K562 (cell line): ENCODE measurements around the gene SGMS1. TPM values are rescaled to one million over a fixed set of nuclear protein-coding genes. Genes with fewer than 3 reads are reported as not detected.

ENCODE experiments used
- ATAC-seq: fragments of 200-7000 bp; cut with Tn5 transposase; 3 replicates; pipeline ENCODE4 v1.9.1; 2020; ENCODE audit warnings: moderate library complexity
- BruUV-seq: library from RNA; stranded (reverse); fragments of 400-500 nt; replicated peaks from 2 replicates; lab custom pipeline; 2021; lab: Mats Ljungman, UMichigan
- CTCF ChIA-PET: fragments of 300-600 bp; formaldehyde crosslinking; extraction: SDS; loops from one replicate; lab custom pipeline; 2021; ENCODE audit warnings: low intra/inter-chr PET ratio; lab: Yijun Ruan, JAX
- POLR2A ChIA-PET: fragments of 300-600, 350-650 bp; sonication (Branson Sonifier 250); formaldehyde crosslinking; extraction: SDS; loops from one replicate; lab custom pipeline; 2021; ENCODE audit warnings: antibody characterized with exemption, inconsistent platforms; lab: Yijun Ruan, JAX
- DNase-seq, 4 experiments: peaks; one replicate each; pipeline versions ENCODE4 v3.0.0 to v3.0.0-alpha.2; 2011 to 2018; ENCODE audit warnings: low spot score in 3 of 4, mixed read lengths in 3 of 4; ENCODE audit errors: extremely low read depth in 1 of 4
- FAIRE-seq: peaks from 2 replicates; lab custom pipeline; 2011; peaks lifted over from hg19 to GRCh38; lab: Jason Lieb, UNC
- H2AFZ ChIP-seq: 2 replicates; pipeline ENCODE4 v1.6.0; 2011; ENCODE audit warnings: low read depth, low read length, control low read depth, inconsistent platforms
- H3K27ac ChIP-seq: fragments of 200-600 bp; 3 replicates; pipeline ENCODE4 v1.8.0; 2011; ENCODE audit warnings: low read depth, mild to moderate bottlenecking, control low read depth, inconsistent platforms, low read length, moderate library complexity, mixed read lengths; ENCODE audit errors: extremely low read depth
- H3K27me3 ChIP-seq, 2 experiments: fragments of 300-600 bp in 1 of 2; 2 replicates in 1 of 2; 3 replicates in 1 of 2; pipeline versions ENCODE4 v1.6.0 to v1.8.0; 2011; ENCODE audit warnings: inconsistent platforms in 2 of 2, low read length in 2 of 2, mild to moderate bottlenecking in 1 of 2, mixed read lengths in 1 of 2, moderate library complexity in 1 of 2; ENCODE audit not compliant: control insufficient read depth in 2 of 2, insufficient read depth in 2 of 2
- H3K36me3 ChIP-seq: fragments of 300-600 bp; 3 replicates; pipeline ENCODE4 v1.8.0; 2011; ENCODE audit warnings: mild to moderate bottlenecking, low read length, inconsistent platforms; ENCODE audit not compliant: control insufficient read depth, insufficient read depth
- H3K4me1 ChIP-seq, 2 experiments: fragments of 200-600 bp in 1 of 2; replicated peaks in 1 of 2; 2 replicates in 1 of 2; 3 replicates in 1 of 2; pipeline versions ENCODE4 v1.5.1 to v1.8.0; 2011; ENCODE audit warnings: inconsistent platforms in 2 of 2, low read length in 2 of 2, mild to moderate bottlenecking in 1 of 2, mixed read lengths in 1 of 2, moderate library complexity in 1 of 2; ENCODE audit not compliant: control insufficient read depth in 2 of 2, insufficient read depth in 2 of 2
- H3K4me2 ChIP-seq: 2 replicates; pipeline ENCODE4 v1.6.1; 2011; ENCODE audit warnings: low read length, control low read depth, inconsistent platforms, mixed read lengths; ENCODE audit not compliant: insufficient read depth
- H3K4me3 ChIP-seq: fragments of 200-600 bp; sonication (generic), shearing (Covaris generic); 2 replicates; pipeline ENCODE4 v1.5.1; 2016; ENCODE audit warnings: control low read depth, inconsistent platforms
- H3K79me2 ChIP-seq: fragments of 200-600 bp; 3 replicates; pipeline ENCODE4 v1.8.0; 2011; ENCODE audit warnings: low read length, inconsistent platforms; ENCODE audit not compliant: control insufficient read depth, insufficient read depth
- H3K9ac ChIP-seq, 2 experiments: 2 replicates each; pipeline versions ENCODE4 v1.6.0 to v1.6.1; 2011; ENCODE audit warnings: low read depth in 2 of 2, low read length in 2 of 2, control low read depth in 1 of 2, inconsistent platforms in 1 of 2, mild to moderate bottlenecking in 1 of 2, mixed read lengths in 1 of 2; ENCODE audit not compliant: insufficient read depth in 1 of 2
- H3K9me1 ChIP-seq: one replicate; pipeline ENCODE4 v1.6.0; 2011; ENCODE audit warnings: inconsistent platforms, mild to moderate bottlenecking, low read length, moderate library complexity; ENCODE audit not compliant: control insufficient read depth, insufficient read depth
- H3K9me3 ChIP-seq: replicated peaks from 2 replicates; pipeline ENCODE4 v1.5.1; 2011; ENCODE audit warnings: low read depth, low read length, inconsistent platforms; ENCODE audit not compliant: control insufficient read depth, insufficient read depth
- H4K20me1 ChIP-seq: replicated peaks from 2 replicates; pipeline ENCODE4 v1.6.1; 2011; ENCODE audit warnings: low read length, inconsistent platforms, mixed read lengths; ENCODE audit not compliant: control insufficient read depth, insufficient read depth
- CXXC5 ChIP-seq: fragments of 250-450 bp; sonication (Bioruptor Pico); IDR thresholded peaks from 2 replicates; pipeline ENCODE4 v1.8.0; 2022; ENCODE audit warnings: inconsistent platforms, mild to moderate bottlenecking, moderate library complexity
- FOXJ2 ChIP-seq: fragments of 200-800 bp; sonication (Bioruptor generic); IDR thresholded peaks from 2 replicates; pipeline ENCODE4 v1.6.1; 2016; ENCODE audit warnings: missing genetic modification characterization, missing compliant biosample characterization
- HMG20B ChIP-seq: fragments of 250-450 bp; sonication (Bioruptor Pico); IDR thresholded peaks from 2 replicates; pipeline ENCODE4 v1.5.0; 2021; ENCODE audit warnings: mild to moderate bottlenecking
- KLF10 ChIP-seq: fragments of 250-450 bp; sonication (Bioruptor Pico); IDR thresholded peaks from 2 replicates; pipeline ENCODE4 v1.6.1; 2021; ENCODE audit warnings: matching md5 sums
- NR2C1 ChIP-seq, 2 experiments: fragments of 450-650 bp; IDR thresholded peaks; 2 replicates each; pipeline ENCODE4 v1.6.1; 2017; ENCODE audit warnings: mild to moderate bottlenecking in 2 of 2, antibody characterized with exemption in 1 of 2, inconsistent platforms in 1 of 2, missing compliant biosample characterization in 1 of 2, missing genetic modification characterization in 1 of 2
- RBM25 ChIP-seq: fragments of 200-400 bp; formaldehyde crosslinking; IDR thresholded peaks from 2 replicates; pipeline ENCODE4 v1.6.1; 2018; ENCODE audit warnings: low read length, low read depth, moderate library complexity; ENCODE audit not compliant: severe bottlenecking
- SLC30A9 ChIP-seq: fragments of 250-450 bp; sonication (Bioruptor Pico); IDR thresholded peaks from 2 replicates; pipeline ENCODE4 v1.8.0; 2022; ENCODE audit warnings: mild to moderate bottlenecking, moderate library complexity
- SP2 ChIP-seq: IDR thresholded peaks from 2 replicates; pipeline ENCODE4 v1.6.1; 2011; ENCODE audit warnings: mild to moderate bottlenecking, low read depth, low read length, moderate library complexity; ENCODE audit not compliant: poor library complexity, severe bottlenecking; ENCODE audit errors: extremely low read depth
- WGBS: fragments of 100-300 bp; shearing (Covaris generic); methylation state at CpG from one replicate; pipeline ENCODE4 v1.1.6; 2016; ENCODE audit warnings: low coverage, mixed read lengths; ENCODE audit not compliant: insufficient coverage; ENCODE audit errors: missing lambda C conversion rate; 5-methylcytosine and 5-hydroxymethylcytosine counted together
- in situ Hi-C: fragments of 300-500 bp; cut with MboI; formaldehyde crosslinking; loops from 4 replicates; pipeline ENCODE4 v1.15.0; 2018; ENCODE audit warnings: inconsistent platforms, mixed read lengths
- intact Hi-C: fragments of 100-400 bp; cut with micrococcal nuclease; formaldehyde crosslinking; loops from 2 replicates; pipeline ENCODE4 v1.14.2; 2022
- polyA plus RNA-seq, 8 experiments: library from polyadenylated mRNA; depleted of rRNA in 4 of 8; stranded (reverse) in 5 of 8; unstranded in 3 of 8; fragments of >200 nt; fragmentation: Nextera tagmentation in 2 of 8; fragmentation: Illumina TruSeq in 1 of 8; extraction: Ambion mirVana in 2 of 8; extraction: Trizol in 1 of 8; gene quantifications; 2 replicates each; pipeline versions ENCODE4 v1.2.1 to v1.2.3, GENCODE V29; 2011 to 2014; ENCODE audit warnings: inconsistent platforms in 1 of 8, missing spikeins in 1 of 8
- total RNA-seq, 7 experiments: library from RNA; depleted of rRNA in 6 of 7; stranded (reverse); fragments of >200 nt in 6 of 7; fragmentation: Illumina TruSeq in 2 of 7; extraction: Trizol in 2 of 7; gene quantifications; 2 replicates each; pipeline versions ENCODE4 v1.2.1 to v1.2.3, GENCODE V29; 2011 to 2021; ENCODE audit warnings: low replicate concordance in 1 of 7
- TF ChIP-seq, protein P1 (sequence below): fragments of 200-800 bp; sonication (Bioruptor generic); IDR thresholded peaks from 2 replicates; pipeline ENCODE4 v1.6.1; 2017; ENCODE audit warnings: missing genetic modification characterization, missing compliant biosample characterization
- TF ChIP-seq, protein P2 (sequence below): fragments of 250-450 bp; sonication (Bioruptor Pico); IDR thresholded peaks from 2 replicates; pipeline ENCODE4 v1.4.0; 2020; ENCODE audit warnings: mild to moderate bottlenecking, moderate library complexity
- TF ChIP-seq, protein P3 (sequence below): sonication (generic); formaldehyde crosslinking; IDR thresholded peaks from 2 replicates; pipeline ENCODE4 v1.8.1; 2023; ENCODE audit warnings: mild to moderate bottlenecking, missing genetic modification reagents

Gene SGMS1
- total and polyA plus RNA-seq, 9 of the 15 experiments (the other 6 are each of a cell fraction or from before 2014, with no cell fraction given): 22.6 to 232 (median 82.2) TPM

DNA sequence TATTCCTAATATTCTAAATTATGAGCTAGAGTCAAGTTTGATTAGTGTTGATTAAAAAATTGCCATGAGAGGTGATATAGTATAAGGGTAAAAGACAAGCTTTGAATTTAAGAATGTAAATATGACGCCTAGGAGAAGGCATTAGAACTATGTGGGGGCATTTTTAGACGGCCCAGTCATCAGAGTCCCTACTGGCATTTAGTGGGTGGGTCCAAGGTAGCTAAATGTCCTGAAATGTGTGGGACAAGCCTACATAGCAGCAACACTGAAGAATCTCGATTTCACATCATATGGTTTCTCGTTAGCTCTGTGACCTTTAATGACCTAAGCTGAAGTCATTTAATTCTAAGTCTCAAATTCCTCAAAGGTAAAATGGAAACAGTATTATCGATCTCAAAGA, 133.5 kb downstream of the SGMS1 start:
- 92% methylated on average over 5 of the region's 5 CpGs for WGBS
- in situ Hi-C loops: no loop called here
- TF ChIP-seq NR2C1 (IDR thresholded peaks at IDR 0.05) (no peak), NR2C1 (tag; IDR thresholded peaks at IDR 0.05) (no peak), SLC30A9 (no peak), FOXJ2 (tag) (no peak), HMG20B (CRISPR knock-in tag) (no peak), SP2 (no peak), KLF10 (CRISPR knock-in tag) (no peak), RBM25 (no peak), CXXC5 (CRISPR knock-in tag) (no peak)
- TF ChIP-seq, protein P1, sequence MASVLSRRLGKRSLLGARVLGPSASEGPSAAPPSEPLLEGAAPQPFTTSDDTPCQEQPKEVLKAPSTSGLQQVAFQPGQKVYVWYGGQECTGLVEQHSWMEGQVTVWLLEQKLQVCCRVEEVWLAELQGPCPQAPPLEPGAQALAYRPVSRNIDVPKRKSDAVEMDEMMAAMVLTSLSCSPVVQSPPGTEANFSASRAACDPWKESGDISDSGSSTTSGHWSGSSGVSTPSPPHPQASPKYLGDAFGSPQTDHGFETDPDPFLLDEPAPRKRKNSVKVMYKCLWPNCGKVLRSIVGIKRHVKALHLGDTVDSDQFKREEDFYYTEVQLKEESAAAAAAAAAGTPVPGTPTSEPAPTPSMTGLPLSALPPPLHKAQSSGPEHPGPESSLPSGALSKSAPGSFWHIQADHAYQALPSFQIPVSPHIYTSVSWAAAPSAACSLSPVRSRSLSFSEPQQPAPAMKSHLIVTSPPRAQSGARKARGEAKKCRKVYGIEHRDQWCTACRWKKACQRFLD (CRISPR knock-in tag): no peak
- TF ChIP-seq, protein P2, sequence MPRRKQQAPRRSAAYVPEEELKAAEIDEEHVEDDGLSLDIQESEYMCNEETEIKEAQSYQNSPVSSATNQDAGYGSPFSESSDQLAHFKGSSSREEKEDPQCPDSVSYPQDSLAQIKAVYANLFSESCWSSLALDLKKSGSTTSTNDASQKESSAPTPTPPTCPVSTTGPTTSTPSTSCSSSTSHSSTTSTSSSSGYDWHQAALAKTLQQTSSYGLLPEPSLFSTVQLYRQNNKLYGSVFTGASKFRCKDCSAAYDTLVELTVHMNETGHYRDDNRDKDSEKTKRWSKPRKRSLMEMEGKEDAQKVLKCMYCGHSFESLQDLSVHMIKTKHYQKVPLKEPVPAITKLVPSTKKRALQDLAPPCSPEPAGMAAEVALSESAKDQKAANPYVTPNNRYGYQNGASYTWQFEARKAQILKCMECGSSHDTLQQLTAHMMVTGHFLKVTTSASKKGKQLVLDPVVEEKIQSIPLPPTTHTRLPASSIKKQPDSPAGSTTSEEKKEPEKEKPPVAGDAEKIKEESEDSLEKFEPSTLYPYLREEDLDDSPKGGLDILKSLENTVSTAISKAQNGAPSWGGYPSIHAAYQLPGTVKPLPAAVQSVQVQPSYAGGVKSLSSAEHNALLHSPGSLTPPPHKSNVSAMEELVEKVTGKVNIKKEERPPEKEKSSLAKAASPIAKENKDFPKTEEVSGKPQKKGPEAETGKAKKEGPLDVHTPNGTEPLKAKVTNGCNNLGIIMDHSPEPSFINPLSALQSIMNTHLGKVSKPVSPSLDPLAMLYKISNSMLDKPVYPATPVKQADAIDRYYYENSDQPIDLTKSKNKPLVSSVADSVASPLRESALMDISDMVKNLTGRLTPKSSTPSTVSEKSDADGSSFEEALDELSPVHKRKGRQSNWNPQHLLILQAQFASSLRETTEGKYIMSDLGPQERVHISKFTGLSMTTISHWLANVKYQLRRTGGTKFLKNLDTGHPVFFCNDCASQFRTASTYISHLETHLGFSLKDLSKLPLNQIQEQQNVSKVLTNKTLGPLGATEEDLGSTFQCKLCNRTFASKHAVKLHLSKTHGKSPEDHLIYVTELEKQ (CRISPR knock-in tag): no peak
- TF ChIP-seq, protein P3, sequence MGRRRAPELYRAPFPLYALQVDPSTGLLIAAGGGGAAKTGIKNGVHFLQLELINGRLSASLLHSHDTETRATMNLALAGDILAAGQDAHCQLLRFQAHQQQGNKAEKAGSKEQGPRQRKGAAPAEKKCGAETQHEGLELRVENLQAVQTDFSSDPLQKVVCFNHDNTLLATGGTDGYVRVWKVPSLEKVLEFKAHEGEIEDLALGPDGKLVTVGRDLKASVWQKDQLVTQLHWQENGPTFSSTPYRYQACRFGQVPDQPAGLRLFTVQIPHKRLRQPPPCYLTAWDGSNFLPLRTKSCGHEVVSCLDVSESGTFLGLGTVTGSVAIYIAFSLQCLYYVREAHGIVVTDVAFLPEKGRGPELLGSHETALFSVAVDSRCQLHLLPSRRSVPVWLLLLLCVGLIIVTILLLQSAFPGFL: no peak
- ChIA-PET CTCF (no interaction called here), POLR2A (interaction anchor here (0.6 to 1.0 kb wide), 3 partner anchors 10 to 17 kb away, joined by 3 to 4 read pairs (median 3); no protein-coding TSS in a partner anchor)
- Histone ChIP-seq H3K27ac (no peak overlapping the region), H3K9me3 (no peaks in the 10 kb centered on the region; the same call in 1 of the 2 replicates), H3K9ac (no peak overlapping the region), H3K27me3 (no peaks in the 10 kb centered on the region), H3K36me3 (no peaks in the 10 kb centered on the region), H3K4me3 (no peak overlapping the region), H2AFZ (no peak overlapping the region), H3K4me1 (no peaks in the 10 kb centered on the region), H4K20me1 (no peaks in the 10 kb centered on the region), H3K9me1 (no peaks in the 10 kb centered on the region), H3K4me2 (no peak overlapping the region), H3K79me2 (peaks cover 30% of the 10 kb centered on the region)
- ATAC-seq (no peak), FAIRE-seq (no peak), DNase-seq (no peak)
- intact Hi-C loops: no loop called here
- BruUV-seq: no TSS peak
